HEK293 (cell line): ENCODE results near the gene BRD3OS.

Source experiments
- CTCF ChIP-seq: fragments of 450-650 bp; formaldehyde crosslinking; IDR thresholded peaks from 2 replicates; pipeline ENCODE4 v1.5.1; 2016; ENCODE audit warnings: missing biosample characterization, missing genetic modification characterization
- PRDM1 ChIP-seq: fragments of 450-650 bp; formaldehyde crosslinking; IDR thresholded peaks from 2 replicates; pipeline ENCODE4; 2016; ENCODE audit warnings: missing biosample characterization, missing genetic modification characterization
- TCF7L2 ChIP-seq: IDR thresholded peaks from 2 replicates; pipeline ENCODE4 v1.6.1; 2011; ENCODE audit warnings: low read depth, mild to moderate bottlenecking, inconsistent platforms, low read length, moderate library complexity, borderline replicate concordance
- YY1 ChIP-seq: fragments of 450-650 bp; formaldehyde crosslinking; IDR thresholded peaks from 2 replicates; pipeline ENCODE4 v1.5.1; 2018; ENCODE audit warnings: missing biosample characterization, missing genetic modification characterization
- ZFP37 ChIP-seq: fragments of 450-650 bp; formaldehyde crosslinking; IDR thresholded peaks from 2 replicates; pipeline ENCODE4 v1.5.1; 2016; ENCODE audit warnings: missing biosample characterization, missing genetic modification characterization
- ZNF146 ChIP-seq: fragments of 450-650 bp; formaldehyde crosslinking; IDR thresholded peaks from 2 replicates; pipeline ENCODE4 v1.5.1; 2016; ENCODE audit warnings: missing biosample characterization, missing genetic modification characterization
- ZNF2 ChIP-seq: fragments of 450-650 bp; formaldehyde crosslinking; IDR thresholded peaks from 2 replicates; pipeline ENCODE4 v1.5.1; 2016; ENCODE audit warnings: missing biosample characterization, missing genetic modification characterization
- ZNF311 ChIP-seq: fragments of 450-650 bp; formaldehyde crosslinking; IDR thresholded peaks from 2 replicates; pipeline ENCODE4 v1.5.1; 2017; ENCODE audit warnings: missing biosample characterization, missing genetic modification characterization, borderline replicate concordance
- ZNF488 ChIP-seq: fragments of 450-650 bp; formaldehyde crosslinking; IDR thresholded peaks from 2 replicates; pipeline ENCODE4 v1.5.1; 2016; ENCODE audit warnings: missing biosample characterization, missing genetic modification characterization
- ZNF501 ChIP-seq: fragments of 450-650 bp; formaldehyde crosslinking; IDR thresholded peaks from 2 replicates; pipeline ENCODE4 v1.5.1; 2016; ENCODE audit warnings: missing biosample characterization, missing genetic modification characterization
- ZNF530 ChIP-seq: fragments of 450-650 bp; formaldehyde crosslinking; IDR thresholded peaks from 2 replicates; pipeline ENCODE4 v1.5.1; 2016; ENCODE audit warnings: low read depth, missing biosample characterization, missing genetic modification characterization
- ZNF548 ChIP-seq: fragments of 450-650 bp; formaldehyde crosslinking; IDR thresholded peaks from 2 replicates; pipeline ENCODE4 v1.5.1; 2016; ENCODE audit warnings: missing biosample characterization, missing genetic modification characterization
- TF ChIP-seq, protein P1 (sequence below): fragments of 450-650 bp; IDR thresholded peaks from 2 replicates; pipeline ENCODE4 v1.5.1; 2018; ENCODE audit warnings: missing biosample characterization, mild to moderate bottlenecking, missing genetic modification characterization

- TF ChIP-seq CTCF (tag by site-specific recombination) (no peak), PRDM1 (tag by site-specific recombination) (no peak), ZNF488 (no peak), ZNF146 (no peak), YY1 (tag by site-specific recombination) (no peak), ZNF530 (tag by site-specific recombination) (no peak), ZNF311 (tag by site-specific recombination) (no peak), ZNF2 (tag by site-specific recombination) (no peak), ZNF548 (no peak), TCF7L2 (no peak), ZFP37 (tag by site-specific recombination) (no peak), ZNF501 (tag by site-specific recombination) (no peak)
- TF ChIP-seq, protein P1, sequence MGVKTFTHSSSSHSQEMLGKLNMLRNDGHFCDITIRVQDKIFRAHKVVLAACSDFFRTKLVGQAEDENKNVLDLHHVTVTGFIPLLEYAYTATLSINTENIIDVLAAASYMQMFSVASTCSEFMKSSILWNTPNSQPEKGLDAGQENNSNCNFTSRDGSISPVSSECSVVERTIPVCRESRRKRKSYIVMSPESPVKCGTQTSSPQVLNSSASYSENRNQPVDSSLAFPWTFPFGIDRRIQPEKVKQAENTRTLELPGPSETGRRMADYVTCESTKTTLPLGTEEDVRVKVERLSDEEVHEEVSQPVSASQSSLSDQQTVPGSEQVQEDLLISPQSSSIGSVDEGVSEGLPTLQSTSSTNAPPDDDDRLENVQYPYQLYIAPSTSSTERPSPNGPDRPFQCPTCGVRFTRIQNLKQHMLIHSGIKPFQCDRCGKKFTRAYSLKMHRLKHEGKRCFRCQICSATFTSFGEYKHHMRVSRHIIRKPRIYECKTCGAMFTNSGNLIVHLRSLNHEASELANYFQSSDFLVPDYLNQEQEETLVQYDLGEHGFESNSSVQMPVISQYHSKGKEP (tag by site-specific recombination) = no peak
Measured at GRCh38 chr9:133981589-133981957, 43.7 kb upstream of the BRD3OS start.
